Omental fat pad (tissue), 4 donors: ENCODE measurements around the gene CENPM. TPM values are rescaled to one million over a fixed set of nuclear protein-coding genes. Genes with fewer than 3 reads are reported as not detected.

Source experiments
- ATAC-seq: fragments of 150-250 bp; one replicate; pipeline ENCODE4 v1.9.1; 2016; ENCODE audit warnings: mild to moderate bottlenecking, moderate library complexity; ENCODE audit not compliant: low FRiP score
- DNase-seq: peaks from one replicate; pipeline ENCODE4 v3.0.0-alpha.2; 2019; ENCODE audit warnings: low spot score
- CTCF ChIP-seq, 3 donors: fragments of 450-650 bp; IDR thresholded peaks; one replicate each; pipeline ENCODE4 v1.5.1; 2016 to 2017; ENCODE audit warnings: antibody characterized with exemption in 3 of 3, mild to moderate bottlenecking in 3 of 3, moderate library complexity in 2 of 3
- total RNA-seq, 4 donors: library from RNA; depleted of rRNA; stranded (reverse); fragments of >200 nt; gene quantifications; one replicate each; pipeline ENCODE4 v1.1.0, GENCODE V29; 2016

CENPM gene
- total RNA-seq, 4 donors from 2014 or later: 0.84 to 5.4 TPM; not detected in 2

DNA sequence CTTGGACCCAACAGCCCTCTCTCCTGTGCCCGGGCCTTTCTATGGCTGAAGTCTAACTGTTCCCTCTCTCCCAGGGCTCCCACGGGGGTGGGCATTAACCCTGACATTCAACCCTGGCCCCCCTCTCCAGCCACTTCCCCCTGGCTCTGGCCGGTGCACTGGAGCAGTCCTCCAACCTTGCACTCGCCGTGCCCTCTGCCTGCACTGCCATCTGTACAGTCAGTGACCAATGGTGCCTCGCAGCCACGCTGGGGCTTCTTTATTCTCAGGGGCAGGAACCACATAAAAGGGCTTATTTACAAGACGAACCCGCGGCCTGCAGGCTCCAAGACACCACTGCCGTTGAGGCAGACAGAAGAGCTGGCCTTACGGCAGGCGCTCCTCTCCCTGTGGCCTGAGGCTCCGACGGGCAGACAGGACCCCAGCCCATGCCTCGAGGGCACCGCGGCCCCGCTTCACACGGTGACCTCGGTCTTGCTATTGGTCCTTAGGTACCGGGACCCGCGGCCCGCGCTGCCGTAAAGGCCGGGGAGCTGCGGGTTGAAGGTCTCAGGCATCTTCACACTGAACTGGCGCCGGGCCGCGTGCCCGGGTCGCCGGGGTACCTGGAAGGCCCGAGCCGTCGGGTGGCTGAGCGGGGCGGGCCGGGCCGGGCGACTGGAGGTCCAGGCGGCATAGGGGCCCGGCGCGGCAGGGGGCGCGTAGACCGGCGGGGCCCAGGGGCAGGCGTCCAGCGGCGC, 37.5 kb downstream of the CENPM start:
- no peak for ATAC-seq
- no peak for TF ChIP-seq CTCF (IDR thresholded peaks at IDR 0.05)
- DNase-seq: no peak

DNA sequence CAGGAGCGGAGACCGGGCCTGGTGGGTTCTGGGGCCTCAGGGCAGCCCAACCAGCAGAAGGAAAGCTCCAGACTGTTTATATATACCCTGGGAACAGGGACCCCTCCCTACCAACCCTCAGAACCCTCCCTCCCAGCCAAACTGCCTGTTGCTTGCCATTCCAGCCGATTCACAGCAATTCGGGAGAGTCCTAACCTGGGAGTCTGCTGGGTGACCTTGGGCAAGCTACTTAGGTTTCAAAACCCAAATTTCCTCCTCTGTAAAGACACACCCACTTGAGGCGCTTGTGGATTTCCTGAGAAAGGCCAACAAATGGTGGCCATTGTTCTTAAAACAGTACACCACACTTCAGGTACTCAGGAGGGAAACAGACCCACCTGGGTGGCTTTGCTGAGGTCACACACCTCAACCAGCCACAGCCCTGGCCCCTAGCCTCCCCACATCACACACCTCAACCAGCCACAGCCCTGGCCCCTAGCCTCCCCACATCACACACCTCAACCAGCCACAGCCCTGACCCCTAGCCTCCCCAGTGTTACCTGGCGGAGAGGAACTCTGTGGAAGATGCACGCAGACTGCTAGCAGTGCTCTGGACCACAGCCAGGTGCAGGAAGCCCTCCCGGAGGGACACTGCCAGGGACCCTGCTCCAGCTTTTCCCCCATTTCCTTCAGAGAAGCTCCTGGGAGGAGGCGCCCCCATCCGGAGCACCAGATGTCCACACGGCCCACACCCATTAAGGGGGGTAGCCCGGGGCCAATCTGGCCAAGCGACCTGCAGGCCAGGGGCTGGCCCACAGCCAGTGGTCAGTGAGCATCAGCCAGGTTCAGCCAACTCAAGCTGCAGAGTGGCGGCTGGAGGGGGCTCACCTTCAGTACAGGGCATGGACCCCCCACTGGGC, 38.3 kb downstream of the CENPM start:
- no peak for ATAC-seq
- no peak for DNase-seq
- TF ChIP-seq CTCF (IDR thresholded peaks at IDR 0.05): no peak

GRCh38 chr22:41907436-41908401, 39.2 kb downstream of the CENPM start:
- TF ChIP-seq CTCF (IDR thresholded peaks at IDR 0.05): no peak
- DNase-seq (no peak), ATAC-seq (no peak)

DNA sequence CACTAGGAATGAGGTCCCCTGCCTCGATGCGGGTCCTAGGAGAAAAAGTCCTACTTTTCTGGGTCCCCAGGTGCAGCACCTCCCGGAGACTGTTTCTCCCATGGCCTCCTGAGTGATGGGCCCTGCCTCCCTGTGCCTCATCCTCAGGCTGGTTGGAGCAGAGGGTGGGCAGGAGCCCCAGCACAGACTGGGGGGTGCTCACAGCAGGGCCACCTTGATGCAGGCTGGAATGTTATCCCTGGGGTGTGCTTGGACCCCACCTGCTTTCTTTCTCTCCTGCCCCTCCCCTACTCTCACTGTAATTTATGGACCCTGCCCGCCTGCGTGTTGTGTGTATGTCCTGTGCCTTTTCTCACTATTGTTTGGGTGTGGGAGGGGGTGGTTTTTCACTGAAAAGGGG, 40.1 kb downstream of the CENPM start:
- DNase-seq: no peak
- no peak for ATAC-seq
- no peak for TF ChIP-seq CTCF (IDR thresholded peaks at IDR 0.05)

GRCh38 chr22:41905411-41906202, 41.3 kb downstream of the CENPM start:
- ATAC-seq: no peak

More at GRCh38 chr22:41905411-41906202, 41.3 kb downstream of the CENPM start:
- no peak for DNase-seq
- no peak for TF ChIP-seq CTCF (IDR thresholded peaks at IDR 0.05)
